Measurements from ENCODE around the gene SPATS2L.

DNA sequence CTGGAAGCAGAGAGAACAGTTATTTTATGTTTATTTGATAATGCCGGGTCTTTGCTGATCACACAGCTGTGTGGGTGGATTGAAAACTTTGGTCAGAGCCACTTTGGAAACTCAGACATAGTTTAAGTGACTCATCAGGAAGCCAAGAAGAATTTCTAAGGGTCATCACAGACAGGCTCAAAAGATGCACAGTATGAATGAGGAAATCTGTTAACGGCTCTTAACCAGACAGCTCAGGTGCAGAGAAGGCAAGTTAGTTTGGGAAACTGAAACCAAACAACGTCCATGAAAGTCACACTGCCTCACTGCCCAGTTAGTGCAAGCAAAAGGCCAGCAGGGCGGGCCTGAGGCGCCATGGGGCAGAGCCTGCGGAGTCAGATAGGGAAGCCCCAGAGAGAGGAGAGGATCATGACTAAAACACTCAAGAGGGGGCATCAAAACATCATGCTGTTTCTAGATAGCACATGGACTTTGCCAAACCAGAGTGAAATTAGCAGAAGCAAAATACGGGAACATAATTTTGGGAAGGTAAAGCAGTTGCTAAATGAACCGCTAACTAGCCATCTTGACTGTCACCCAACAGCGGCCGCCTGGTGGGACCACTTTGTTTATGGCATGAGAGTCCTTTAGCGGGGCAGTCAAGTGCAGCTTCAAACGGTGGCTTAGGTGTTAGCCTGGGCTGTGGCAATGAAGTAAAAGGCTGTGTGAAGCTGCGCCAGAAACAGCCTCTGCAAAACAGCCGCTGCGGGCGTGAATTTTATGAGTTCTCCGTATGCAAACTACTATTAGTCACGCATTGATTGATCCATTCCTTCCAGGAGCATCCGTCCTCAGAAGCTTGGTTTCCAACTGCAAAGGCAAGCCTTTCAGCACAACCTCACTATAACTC is 102.2 kb downstream of the SPATS2L start:
- TF ChIP-seq, protein P1, sequence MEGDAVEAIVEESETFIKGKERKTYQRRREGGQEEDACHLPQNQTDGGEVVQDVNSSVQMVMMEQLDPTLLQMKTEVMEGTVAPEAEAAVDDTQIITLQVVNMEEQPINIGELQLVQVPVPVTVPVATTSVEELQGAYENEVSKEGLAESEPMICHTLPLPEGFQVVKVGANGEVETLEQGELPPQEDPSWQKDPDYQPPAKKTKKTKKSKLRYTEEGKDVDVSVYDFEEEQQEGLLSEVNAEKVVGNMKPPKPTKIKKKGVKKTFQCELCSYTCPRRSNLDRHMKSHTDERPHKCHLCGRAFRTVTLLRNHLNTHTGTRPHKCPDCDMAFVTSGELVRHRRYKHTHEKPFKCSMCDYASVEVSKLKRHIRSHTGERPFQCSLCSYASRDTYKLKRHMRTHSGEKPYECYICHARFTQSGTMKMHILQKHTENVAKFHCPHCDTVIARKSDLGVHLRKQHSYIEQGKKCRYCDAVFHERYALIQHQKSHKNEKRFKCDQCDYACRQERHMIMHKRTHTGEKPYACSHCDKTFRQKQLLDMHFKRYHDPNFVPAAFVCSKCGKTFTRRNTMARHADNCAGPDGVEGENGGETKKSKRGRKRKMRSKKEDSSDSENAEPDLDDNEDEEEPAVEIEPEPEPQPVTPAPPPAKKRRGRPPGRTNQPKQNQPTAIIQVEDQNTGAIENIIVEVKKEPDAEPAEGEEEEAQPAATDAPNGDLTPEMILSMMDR (IDR thresholded peaks at IDR 0.05): no peak
- TF ChIP-seq POLR2A (IDR thresholded peaks at IDR 0.05) (no peak), EP300 (IDR thresholded peaks at IDR 0.05) (no peak)

All from ovary (tissue), 3 donors.